Activated T-cell treated with anti-CD3 and anti-CD28 coated beads for 1 hour (primary cell): ENCODE data around the gene FER.
"Not testable (repeated sequence)": the region's sequence is repeated elsewhere in the genome, so short reads cannot be mapped to it uniquely, and the experiment has no call there.

Source experiments
- DNase-seq: peaks from one replicate; pipeline ENCODE4 v3.0.0-alpha.2; 2020; ENCODE audit warnings: low read depth

The FER gene

DNA sequence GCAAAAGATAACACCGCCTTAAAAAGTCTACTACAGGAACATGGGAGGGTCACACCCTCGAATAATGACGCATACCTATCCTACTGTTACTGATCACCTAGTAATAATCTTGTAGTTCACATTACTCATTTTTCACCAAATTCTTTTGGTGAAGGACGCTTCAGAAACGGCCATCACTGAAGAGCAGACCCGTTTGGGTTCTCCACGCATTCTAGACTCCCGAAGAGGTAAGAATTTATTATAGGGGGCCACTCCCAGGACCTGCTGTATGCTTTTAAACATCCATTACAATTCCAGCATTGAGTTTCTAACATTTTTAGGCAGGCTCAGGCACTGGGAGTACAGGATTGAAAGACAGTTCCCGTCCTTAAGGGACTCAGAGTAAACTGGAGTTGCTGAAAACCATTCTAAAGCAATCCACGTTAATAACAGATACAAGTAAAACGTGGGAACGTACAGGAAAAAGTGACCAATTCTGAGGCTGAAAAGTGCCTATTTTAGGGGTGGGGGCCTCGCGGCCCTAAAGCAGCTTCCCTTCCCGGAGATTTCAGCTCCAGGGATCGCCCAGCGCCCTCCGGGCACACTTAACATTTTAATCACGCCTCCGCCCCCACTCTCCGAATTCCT, at the start of gene FER:
Gene FER, plus strand, starts transcription at position 124 of the 627 bp plus-strand sequence. CDS start 50,286 bp downstream, outside the sequence.
- DNase-seq, result peak; percentile 2

DNA sequence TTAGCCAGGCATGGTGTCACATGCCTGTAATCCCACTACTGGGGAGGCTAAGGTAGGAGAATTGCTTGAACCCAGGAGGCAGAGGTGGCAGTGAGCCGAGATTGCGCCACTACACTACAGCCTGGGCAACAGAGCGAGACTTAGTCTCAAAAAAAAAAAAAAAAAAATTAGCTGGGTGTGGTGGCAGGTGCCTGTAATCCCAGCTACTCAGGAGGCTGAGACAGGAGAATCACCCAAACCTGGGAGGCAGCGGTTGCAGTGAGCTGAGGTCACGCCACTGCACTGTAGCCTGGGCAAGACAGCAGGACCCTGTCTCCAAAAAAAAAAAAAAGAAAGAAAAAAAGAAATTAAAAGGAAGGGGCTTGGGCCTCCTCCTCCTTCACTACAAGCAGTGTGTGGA, 47.3 kb upstream of the FER start:
- DNase-seq, result not testable (repeated sequence)

DNA sequence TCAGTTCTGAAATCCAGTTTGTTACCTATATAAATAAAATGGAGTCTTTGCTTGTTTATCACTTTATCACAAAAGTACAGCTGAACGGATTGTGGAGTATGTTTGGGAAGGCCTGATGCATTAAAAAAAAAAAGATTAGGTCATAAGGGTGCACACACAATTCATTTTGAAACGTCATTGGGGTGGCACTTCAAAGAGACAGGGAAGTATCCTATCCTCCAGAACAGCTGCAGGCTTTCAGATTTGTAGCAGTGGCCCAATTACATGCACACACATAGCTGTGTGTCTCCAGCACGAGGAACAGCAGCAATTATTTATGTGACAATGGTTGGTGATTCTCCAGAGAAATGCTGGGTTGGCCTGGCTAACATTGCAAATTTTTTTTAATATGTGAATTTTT, 46.8 kb upstream of the FER start:
- no peak for DNase-seq

DNA sequence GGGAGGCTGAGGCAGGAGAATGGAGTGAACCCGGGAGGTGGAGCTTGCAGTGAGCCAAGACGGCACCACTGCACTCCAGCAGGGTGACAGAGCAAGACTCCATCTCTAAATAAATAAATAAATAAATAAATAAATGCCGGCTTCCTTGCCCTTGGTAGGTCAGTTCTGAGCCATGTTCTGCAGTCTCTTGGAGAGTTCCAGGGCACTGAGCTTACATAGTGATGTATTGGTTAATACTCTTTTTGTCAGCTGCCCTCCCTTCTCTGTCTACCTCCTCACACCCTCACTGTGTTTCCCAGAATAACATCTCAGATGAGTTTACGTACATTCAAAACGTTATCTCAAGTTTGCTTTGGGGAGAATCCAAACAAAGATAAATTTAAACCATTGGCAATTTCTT, 45.2 kb upstream of the FER start:
- DNase-seq, result no peak

DNA sequence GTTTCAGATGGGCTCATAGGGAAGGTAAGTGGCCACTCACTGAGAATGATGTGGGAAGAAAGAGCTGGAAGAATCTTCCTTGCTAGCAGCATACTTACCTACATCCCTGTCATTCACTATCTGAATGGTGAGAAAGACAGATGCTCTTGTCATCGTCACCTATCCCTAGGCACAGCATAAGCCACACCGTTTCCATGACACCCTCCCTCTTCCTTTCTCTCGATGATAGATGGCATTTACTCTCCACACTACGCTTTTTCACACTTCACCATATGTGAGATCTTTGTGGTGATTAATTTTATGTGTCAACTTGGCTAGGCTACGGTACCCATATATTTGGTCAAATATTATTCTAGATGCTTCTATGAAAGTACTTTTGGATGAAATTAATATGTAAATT, 44.4 kb upstream of the FER start:
- DNase-seq, result no peak

DNA sequence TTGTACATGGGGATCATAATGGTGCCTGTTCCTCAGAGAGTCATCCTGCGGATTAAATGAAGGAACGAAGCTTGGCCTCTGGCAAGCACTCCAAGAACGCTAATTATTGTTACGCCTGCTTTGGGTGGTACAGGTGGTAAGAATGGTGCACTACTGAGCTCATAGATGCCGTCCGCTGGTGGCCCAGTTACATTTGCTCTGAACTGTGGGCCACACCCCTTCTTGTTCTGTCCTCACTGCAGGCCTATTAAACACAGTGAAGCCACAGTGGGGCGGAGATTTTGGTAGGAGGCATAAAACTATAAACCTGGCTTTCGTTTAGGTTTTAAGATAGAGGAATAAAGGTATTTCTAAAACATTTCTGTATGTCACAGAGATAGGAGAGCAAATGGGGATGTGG, 40.6 kb upstream of the FER start:
- no peak for DNase-seq

DNA sequence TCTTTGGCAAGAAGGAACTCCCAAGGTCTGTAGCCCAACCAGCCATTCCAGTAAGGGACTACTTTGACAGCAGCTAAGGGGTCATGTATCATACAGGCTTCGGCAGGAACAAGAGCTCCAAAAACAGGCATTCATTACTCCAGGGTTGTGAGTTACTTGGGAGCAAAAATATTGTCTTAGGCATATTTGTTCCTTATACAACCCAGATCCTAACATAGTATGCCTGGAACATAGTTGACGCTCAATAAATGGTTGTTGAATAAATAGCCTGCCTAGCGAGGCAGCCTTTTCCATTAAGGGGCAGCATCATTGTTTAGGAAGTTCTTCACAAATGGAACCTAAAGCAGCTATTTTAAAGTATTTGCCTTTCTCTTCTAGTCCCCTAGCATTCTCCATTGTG, 35.8 kb upstream of the FER start:
- no peak for DNase-seq

DNA sequence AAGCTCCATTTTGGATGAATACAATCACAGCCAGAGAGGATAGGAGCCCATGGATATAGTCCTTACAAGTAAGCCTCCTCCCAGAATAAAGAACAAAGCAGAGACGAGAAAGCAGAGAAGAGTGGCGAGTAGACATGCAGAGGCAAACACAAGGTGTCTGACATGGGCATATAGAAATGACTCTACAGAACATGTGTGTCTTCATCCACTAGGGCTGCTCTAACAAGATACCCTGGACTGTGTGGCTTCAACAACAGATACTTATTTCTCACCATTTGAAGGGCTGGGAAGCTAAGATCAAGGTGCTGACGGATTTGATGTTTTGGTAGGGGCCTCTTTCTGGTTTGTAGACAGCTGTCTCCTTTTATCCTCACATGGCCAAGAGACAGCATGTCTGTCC, 32.3 kb upstream of the FER start:
- DNase-seq, result no peak

DNA sequence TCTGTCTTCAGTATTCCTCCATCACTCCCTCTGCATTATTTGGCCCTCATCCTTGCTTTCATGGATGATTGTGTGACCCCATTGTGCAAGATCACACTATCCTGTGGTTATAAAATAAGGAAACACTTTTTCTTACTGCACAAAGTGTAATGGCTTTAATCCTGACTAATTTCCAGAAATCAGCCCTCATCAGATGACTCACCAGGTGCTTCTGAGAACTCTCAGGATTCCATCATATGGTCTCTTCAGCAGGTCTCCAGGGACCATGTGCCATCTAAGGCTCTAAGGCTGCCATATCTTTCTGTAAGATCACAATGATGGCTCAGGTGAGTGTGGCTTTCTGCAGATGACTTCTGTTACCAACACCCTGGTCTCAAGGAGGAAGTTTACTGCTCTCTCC, 27.3 kb upstream of the FER start:
- no peak for DNase-seq

DNA sequence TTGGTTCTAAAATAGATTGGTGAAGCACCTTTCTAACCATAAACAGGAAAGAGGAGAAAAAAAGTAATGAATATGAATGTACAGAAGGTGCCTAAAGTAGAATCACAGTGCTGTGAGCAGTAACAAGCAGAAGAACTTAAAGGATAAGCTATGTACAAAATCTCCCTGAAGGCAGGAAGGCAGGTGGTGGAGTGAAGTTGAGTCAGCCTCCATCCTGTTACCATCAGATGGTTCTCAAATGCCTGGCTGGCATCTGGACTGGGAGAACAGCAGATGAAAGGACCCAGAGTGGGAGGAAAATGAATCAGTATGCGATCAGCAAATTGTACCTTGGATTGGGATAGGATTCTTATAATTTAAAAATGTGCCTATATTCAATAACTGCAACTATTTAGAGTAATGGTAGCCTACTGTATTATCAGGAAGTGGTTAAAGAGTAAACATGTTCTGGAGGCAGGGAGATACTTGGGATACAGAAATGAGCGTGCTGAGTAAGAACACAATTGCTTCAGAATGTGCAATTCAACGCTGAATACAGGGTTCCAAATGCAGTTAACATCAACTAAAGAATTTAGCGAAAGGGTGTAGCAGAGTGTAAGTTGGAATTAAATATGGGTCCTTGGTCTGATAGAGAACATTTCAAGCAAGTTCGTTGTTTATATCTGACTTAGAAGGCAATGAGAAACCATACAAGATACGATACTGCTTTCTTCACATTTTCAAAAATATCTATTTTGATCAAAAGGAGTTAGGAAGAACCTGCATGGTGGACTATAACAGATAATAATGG, 21.1 kb upstream of the FER start:
- DNase-seq, result no peak

DNA sequence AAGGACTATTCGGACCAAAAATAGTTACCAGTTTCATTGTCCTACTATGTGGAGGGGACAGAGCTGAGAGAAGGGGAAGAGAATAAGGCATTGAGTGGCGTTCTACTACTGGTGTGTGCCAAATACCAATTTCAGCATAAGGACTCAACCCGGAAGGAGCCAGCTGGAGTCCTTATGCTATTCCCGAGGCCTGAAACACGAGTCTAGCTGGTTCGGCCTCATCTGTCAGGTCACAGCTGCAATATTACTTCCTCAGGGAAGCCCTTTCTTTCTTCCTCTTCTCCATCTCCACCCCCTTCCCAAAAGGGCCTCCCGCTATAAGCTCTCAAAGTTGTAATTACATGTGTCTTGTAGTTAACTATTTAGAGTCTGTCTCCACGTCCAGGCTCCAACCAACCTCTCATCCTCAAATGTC, 20.5 kb upstream of the FER start:
- no peak for DNase-seq

DNA sequence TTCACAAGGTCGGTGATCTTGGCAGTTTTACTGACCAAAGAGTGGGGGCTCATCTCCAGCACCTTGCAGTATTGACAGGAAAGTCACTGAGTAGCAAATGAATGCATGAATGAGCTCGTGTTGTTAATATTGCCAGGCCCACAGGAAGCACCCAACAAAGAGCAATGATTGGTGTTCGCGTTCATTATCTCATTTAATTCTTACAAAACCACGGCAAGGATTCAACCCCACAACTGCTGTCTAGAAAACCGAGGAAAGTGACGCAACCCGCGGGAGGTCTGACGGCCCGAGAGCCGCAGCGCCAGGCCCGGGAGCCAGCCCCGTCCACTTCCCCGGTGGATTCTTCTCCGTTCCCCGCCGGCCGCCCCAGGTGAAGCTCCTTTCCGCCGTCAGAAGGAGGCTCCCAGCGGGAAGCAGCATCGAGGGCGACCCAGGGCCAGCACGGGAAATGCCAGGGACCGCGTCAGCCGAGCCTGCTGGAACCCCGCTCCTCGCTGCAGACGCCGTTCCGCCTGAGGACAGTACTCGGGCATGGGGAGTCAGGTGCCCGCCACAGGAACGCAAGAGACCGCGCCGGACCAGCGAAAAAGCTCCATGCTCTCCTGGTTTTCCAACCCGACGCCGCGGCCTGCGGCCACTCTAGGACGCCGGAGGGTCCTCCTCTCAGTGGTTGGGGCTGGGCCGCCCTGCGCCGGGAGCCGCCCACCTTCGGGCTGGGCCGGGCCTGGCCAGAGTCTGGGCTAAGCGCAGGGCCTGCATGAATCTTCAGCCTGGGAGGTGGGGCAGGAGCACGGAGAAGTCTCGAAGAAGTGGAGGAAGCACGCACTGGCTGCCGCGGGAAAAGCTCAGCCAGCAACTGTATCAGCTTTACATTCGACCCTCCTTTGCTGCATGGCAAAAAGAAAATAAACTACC, 19.8 kb upstream of the FER start:
- DNase-seq, result no peak

DNA sequence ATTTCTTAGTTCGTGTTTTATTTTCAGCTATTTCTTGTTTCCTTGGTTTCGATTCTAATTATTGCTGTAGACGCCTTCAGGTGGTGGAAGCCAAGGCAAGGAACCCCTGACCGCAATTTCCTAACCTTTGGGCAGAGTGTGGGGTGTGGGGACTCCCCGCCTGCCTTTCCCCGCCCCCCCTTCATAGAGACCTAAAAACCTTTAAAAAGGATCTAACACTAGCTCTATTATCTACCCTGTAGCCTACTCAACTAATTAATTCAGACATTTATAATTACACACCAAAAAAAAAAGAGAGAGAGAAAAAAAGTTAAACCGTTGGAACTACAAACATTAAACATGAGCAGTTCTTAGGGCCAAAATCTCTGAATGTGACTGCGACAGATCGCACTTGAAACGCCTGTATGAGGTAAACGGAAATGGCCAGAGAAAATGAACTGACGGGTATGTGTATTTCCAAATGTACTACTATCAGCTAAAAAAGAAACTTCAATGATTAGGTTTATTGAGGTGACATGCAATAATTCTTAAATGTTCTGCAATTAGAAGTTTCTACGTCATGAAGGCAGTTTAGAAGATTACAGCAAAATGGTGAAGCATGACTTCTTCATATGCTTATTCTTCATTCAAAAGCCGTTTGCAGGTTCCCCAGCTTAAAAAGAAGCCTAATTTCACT, 19.0 kb upstream of the FER start:
- DNase-seq, result no peak

DNA sequence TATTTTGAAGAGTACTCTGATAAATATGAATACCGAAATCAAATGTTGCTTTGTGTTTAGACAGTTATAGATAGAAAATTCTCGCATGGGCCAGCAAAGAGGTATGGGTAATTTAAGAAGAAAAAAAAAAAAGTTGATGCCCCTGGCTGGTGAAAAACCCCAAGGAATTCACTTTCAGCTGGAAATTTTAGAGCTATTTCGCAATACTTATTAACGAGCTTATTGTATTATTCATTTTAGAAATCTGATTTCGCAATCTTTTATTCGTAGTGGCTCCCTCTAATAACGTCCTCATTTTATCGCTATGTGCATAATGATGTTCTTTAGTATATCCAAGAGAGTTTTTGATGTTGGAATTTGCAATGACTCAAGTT, 18.5 kb upstream of the FER start:
- DNase-seq, result no peak

DNA sequence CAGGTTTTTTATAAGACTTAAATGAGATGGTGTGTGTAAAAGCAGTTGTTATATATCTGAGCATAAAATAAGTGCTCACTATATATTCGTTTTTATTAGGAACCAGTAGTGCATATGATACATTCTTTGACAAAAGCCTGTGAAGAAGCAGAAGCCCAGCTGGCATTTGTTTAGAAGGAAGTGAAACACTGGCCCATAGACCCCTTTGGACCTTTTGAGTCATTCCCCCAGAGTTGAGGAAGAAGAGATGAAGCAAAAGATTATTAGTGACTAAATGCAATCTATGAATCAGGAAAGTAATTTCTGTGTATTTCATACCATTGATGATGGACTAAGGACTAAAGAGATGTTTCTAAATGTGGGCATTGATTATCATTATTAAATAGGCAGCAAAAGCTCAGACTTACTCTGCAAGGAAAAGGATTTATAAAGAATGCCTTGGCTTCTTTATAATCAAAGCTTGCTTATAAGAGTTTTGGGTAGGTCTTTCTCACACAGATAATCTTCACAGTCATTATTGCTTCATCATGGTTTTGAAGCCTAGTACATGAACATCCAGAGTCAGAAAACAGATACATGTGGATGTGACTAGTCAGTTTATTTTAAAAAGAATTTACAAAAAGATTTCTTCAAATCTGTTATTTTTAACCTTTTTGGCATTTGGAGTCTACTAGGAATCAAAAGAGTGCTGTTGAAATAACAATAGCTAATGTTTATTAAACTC, 16.9 kb upstream of the FER start:
- no peak for DNase-seq

DNA sequence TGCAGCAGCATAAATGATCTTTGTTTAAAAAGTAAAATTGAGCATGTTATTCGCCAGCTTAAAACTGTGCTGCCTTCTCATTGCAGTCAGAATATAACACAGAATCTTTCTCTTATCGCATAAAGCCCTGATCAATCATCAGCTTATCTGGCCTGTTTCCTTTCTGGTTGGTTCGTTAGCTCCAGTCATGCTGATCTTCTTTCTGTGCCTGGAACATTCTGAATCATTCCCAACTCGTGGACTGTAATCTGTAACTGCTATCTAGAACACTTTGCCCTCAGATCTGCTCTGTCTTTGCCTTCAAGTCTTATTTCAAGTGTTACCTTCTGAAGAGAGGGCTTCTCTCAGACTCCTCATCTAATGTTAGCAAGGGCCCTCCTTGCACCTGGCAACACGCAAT, 11.9 kb upstream of the FER start:
- DNase-seq, result no peak

DNA sequence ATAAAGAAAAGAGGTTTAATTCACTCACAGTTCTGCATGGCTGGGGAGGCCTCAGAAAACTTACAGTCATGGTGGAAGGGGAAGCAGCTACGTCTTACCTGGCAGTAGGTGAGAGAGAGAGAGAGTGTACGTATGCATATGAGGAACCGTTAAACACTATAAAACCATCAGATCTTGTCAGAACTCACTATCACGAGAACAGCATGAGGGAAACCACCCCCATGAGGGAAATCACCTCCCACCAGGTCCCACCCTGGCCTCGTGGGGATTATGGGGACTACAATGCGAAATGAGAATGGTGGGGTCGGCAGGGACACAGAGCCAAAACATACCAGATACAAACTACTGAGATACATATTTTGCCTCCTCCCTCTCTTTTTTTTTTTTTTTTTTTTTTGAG, 10.8 kb upstream of the FER start:
- DNase-seq, result no peak

DNA sequence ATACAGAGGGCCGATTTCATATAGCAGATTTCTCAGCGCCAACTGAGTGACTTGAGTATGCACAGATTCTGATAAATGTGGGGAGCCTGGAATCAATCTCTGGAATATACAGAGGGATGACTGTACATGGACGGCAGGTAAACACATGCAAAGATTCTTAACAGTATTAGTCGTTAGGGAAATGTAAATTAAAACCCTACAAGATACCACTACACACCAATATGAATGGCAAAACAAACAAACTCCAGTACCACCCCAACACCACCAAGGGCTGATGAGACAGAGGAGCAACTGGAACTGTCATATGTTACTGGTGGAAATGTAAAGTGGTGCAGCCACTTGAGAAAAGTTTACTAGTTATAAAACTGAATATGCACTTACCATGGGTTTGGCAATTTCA, 8.3 kb upstream of the FER start:
- DNase-seq, result no peak

DNA sequence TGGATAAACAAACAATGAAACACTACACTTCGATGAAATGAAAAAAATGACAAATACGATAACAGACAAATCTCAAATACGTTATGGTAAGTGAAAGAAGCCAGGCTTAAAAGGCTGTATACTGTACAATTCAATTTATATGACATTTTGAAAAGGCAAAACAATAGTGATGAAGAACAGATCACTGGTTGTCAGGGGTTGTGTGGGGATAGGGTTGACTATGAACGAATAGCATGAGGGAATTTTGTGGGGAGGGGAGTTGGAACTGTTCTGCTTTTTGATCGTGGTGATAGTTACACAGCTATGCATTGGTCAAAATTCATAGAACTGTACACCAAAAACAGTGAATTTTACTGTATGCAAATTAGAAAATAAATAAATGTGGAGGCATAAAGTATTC, 7.8 kb upstream of the FER start:
- DNase-seq, result no peak

DNA sequence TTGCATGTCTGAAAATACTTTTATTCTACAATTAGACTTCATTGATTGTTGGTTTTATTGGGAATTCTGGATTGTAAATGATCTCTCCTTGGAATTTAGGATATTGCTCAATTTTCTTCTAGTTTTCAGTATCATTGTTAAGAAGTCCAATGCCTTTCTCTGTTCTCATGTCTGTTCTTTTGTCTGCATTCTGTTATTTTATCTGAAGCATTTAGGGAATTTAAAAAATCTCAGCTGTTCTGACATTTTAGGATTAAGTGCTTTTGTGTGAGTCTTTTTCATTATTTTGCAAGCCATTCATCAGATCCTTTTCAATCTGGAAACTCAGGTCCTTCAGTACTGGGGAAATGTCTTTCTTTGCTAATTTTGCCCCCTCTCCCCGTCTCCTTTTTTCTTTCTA, 4.4 kb upstream of the FER start:
- no peak for DNase-seq

DNA sequence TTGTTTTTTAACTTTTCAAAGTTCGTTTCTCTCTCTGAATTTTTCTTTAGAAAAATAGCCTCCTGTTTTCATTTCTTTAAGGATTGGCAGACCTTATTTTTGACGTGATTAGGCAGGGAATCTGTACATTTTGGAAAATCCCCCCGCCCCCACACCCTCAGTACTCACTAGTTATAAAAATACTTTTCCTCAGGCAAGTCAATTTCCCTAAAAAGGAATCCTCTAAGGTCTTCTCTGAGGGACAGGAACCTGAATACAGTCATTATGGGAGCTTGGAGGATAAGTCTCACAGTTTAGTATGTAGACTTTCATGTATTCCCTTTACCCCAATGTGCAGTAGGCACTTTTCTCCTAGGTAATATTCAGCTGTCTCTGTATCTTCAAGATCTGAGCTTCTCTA, 3.9 kb upstream of the FER start:
- no peak for DNase-seq
